Neural cell (in vitro differentiated cells): ENCODE measurements around the gene VCX3B. TPM values are rescaled to one million over a fixed set of nuclear protein-coding genes. Genes with fewer than 3 reads are reported as not detected.

Source experiments
- H2AFZ ChIP-seq: fragments of 200-600, 300-800 bp; sonication (generic), shearing (Covaris generic); 2 replicates; pipeline ENCODE4 v1.6.0; 2014; ENCODE audit warnings: low read depth, mild to moderate bottlenecking, antibody characterized with exemption, low read length, moderate library complexity
- H3F3A ChIP-seq: fragments of 200-600 bp; shearing (Covaris generic); 2 replicates; pipeline ENCODE4 v1.6.1; 2016; ENCODE audit warnings: mild to moderate bottlenecking, moderate library complexity, mixed read lengths, antibody characterized with exemption, low read length; ENCODE audit not compliant: insufficient read depth, poor library complexity, severe bottlenecking
- H3K27ac ChIP-seq: fragments of 200-600, 300-800 bp; sonication (generic), shearing (Covaris generic); 2 replicates; pipeline ENCODE4 v1.5.1; 2014; ENCODE audit warnings: mild to moderate bottlenecking, low read length, moderate library complexity
- H3K27me3 ChIP-seq: fragments of 300-800, 200-600 bp; sonication (generic), shearing (Covaris generic); 2 replicates; pipeline ENCODE4 v1.6.0; 2014; ENCODE audit warnings: mild to moderate bottlenecking, low read depth, low read length, moderate library complexity; ENCODE audit not compliant: insufficient read depth
- H3K36me3 ChIP-seq: fragments of 300-800, 200-600 bp; sonication (generic), shearing (Covaris generic); 2 replicates; pipeline ENCODE4 v1.5.1; 2014; ENCODE audit warnings: mild to moderate bottlenecking, antibody characterized with exemption, low read length, moderate library complexity; ENCODE audit not compliant: insufficient read depth
- H3K4me2 ChIP-seq: fragments of 300-800, 200-600 bp; sonication (generic), shearing (Covaris generic); 2 replicates; pipeline ENCODE4 v1.6.0; 2014; ENCODE audit warnings: mild to moderate bottlenecking, low read length
- H3K4me3 ChIP-seq: fragments of 300-800, 200-600 bp; sonication (generic), shearing (Covaris generic); 2 replicates; pipeline ENCODE4 v1.5.1; 2014; ENCODE audit warnings: mild to moderate bottlenecking, low read length, moderate library complexity
- H3K79me2 ChIP-seq: fragments of 200-600 bp; shearing (Covaris generic); replicated peaks from 2 replicates; pipeline ENCODE4 v1.6.0; 2014; ENCODE audit warnings: mild to moderate bottlenecking, low read length, moderate library complexity; ENCODE audit not compliant: insufficient read depth
- H3K9ac ChIP-seq: fragments of 300-800, 200-600 bp; sonication (generic), shearing (Covaris generic); 2 replicates; pipeline ENCODE4 v1.6.1; 2016; ENCODE audit warnings: mild to moderate bottlenecking, low read length, mixed read lengths
- H3K9me2 ChIP-seq: fragments of 200-600 bp; shearing (Covaris generic); 2 replicates; pipeline ENCODE4 v1.6.1; 2016; ENCODE audit warnings: mild to moderate bottlenecking, low read length, mixed read lengths; ENCODE audit not compliant: insufficient read depth
- H3K9me3 ChIP-seq: fragments of 200-600, 300-800 bp; sonication (generic), shearing (Covaris generic); 2 replicates; pipeline ENCODE4 v1.6.1; 2016; ENCODE audit warnings: mild to moderate bottlenecking, mixed run types, low read length, moderate library complexity, mixed read lengths
- H4K20me1 ChIP-seq: fragments of 200-600 bp; shearing (Covaris generic); 2 replicates; pipeline ENCODE4 v1.6.1; 2016; ENCODE audit warnings: mild to moderate bottlenecking, mixed run types; ENCODE audit not compliant: insufficient read depth
- EP300 ChIP-seq: fragments of 450-650 bp; conservative IDR thresholded peaks from 2 replicates; pipeline ENCODE4 v1.6.1; 2014; ENCODE audit warnings: antibody characterized with exemption, mild to moderate bottlenecking, moderate library complexity; ENCODE audit not compliant: poor library complexity, severe bottlenecking
- EZH2 ChIP-seq: fragments of 200-600, 300-800 bp; shearing (Covaris generic), sonication (generic); IDR thresholded peaks from 2 replicates; pipeline ENCODE4 v1.6.1; 2014; ENCODE audit warnings: antibody characterized with exemption, low read length, borderline replicate concordance, mild to moderate bottlenecking; ENCODE audit not compliant: insufficient read depth, poor library complexity, severe bottlenecking
- MXI1 ChIP-seq: fragments of 450-650 bp; conservative IDR thresholded peaks from 2 replicates; pipeline ENCODE4 v1.6.1; 2014; ENCODE audit warnings: antibody characterized with exemption, mild to moderate bottlenecking; ENCODE audit not compliant: poor library complexity, severe bottlenecking
- POLR2AphosphoS5 ChIP-seq: IDR thresholded peaks from 2 replicates; pipeline ENCODE4 v1.6.1; 2012
- RAD21 ChIP-seq: fragments of 450-650 bp; conservative IDR thresholded peaks from 2 replicates; pipeline ENCODE4 v1.6.1; 2014; ENCODE audit warnings: antibody characterized with exemption, mild to moderate bottlenecking, moderate library complexity
- SMC3 ChIP-seq: fragments of 450-650 bp; conservative IDR thresholded peaks from 2 replicates; pipeline ENCODE4 v1.6.1; 2014; ENCODE audit warnings: antibody characterized with exemption, mild to moderate bottlenecking, moderate library complexity; ENCODE audit not compliant: poor library complexity
- TAF1 ChIP-seq: IDR thresholded peaks from 2 replicates; pipeline ENCODE4 v1.6.1; 2012; ENCODE audit warnings: low read depth
- polyA plus RNA-seq: library from polyadenylated mRNA; depleted of rRNA; stranded (reverse); fragments of >200 nt; gene quantifications from 2 replicates; pipeline ENCODE4 v1.2.3, GENCODE V29; 2014
- TF ChIP-seq, protein P1 (sequence below): IDR thresholded peaks from 2 replicates; pipeline ENCODE4 v1.6.1; 2012; ENCODE audit warnings: borderline replicate concordance
- TF ChIP-seq, protein P2 (sequence below): fragments of 450-650 bp; IDR thresholded peaks from 2 replicates; pipeline ENCODE4 v1.5.1; 2014; ENCODE audit warnings: antibody characterized with exemption, mild to moderate bottlenecking, moderate library complexity; ENCODE audit not compliant: poor library complexity, severe bottlenecking

The VCX3B gene
- polyA plus RNA-seq, 1 donor from 2014 or later, result not detected

DNA sequence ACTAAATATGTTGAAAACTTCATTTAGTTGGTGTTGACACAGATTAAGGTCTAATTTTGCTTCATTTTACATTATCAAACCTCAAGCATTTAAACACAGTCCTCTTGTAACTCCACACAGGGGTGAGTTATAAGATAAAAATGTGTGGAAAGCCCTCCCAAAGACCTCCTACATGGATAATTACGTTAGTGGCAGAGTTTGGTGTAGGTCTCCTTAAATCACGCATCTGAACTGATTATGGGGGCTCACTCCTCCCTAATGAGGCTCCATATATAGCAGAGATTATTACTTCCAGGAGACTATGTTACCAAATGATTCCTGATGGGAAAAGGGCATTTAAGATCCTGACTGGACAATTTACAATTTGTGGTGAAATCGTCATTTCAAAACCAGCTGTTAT lies 32.2 kb upstream of the VCX3B start:
- Histone ChIP-seq H3K9me3 (no peaks in the 10 kb centered on the region), H3K9ac (no peak overlapping the region), H3K36me3 (no peaks in the 10 kb centered on the region), H3K27me3 (no peaks in the 10 kb centered on the region), H3K27ac (no peak overlapping the region), H3K4me3 (no peak overlapping the region), H4K20me1 (no peaks in the 10 kb centered on the region), H3K9me2 (no peaks in the 10 kb centered on the region), H3K4me2 (no peak overlapping the region), H2AFZ (no peak overlapping the region), H3F3A (no peaks in the 10 kb centered on the region), H3K79me2 (no peaks in the 10 kb centered on the region)
- TF ChIP-seq RAD21, result no peak
- TF ChIP-seq POLR2AphosphoS5, result no peak
- TF ChIP-seq EZH2, result no peak
- no peak for TF ChIP-seq TAF1
- no peak for TF ChIP-seq SMC3
- TF ChIP-seq, protein P1, sequence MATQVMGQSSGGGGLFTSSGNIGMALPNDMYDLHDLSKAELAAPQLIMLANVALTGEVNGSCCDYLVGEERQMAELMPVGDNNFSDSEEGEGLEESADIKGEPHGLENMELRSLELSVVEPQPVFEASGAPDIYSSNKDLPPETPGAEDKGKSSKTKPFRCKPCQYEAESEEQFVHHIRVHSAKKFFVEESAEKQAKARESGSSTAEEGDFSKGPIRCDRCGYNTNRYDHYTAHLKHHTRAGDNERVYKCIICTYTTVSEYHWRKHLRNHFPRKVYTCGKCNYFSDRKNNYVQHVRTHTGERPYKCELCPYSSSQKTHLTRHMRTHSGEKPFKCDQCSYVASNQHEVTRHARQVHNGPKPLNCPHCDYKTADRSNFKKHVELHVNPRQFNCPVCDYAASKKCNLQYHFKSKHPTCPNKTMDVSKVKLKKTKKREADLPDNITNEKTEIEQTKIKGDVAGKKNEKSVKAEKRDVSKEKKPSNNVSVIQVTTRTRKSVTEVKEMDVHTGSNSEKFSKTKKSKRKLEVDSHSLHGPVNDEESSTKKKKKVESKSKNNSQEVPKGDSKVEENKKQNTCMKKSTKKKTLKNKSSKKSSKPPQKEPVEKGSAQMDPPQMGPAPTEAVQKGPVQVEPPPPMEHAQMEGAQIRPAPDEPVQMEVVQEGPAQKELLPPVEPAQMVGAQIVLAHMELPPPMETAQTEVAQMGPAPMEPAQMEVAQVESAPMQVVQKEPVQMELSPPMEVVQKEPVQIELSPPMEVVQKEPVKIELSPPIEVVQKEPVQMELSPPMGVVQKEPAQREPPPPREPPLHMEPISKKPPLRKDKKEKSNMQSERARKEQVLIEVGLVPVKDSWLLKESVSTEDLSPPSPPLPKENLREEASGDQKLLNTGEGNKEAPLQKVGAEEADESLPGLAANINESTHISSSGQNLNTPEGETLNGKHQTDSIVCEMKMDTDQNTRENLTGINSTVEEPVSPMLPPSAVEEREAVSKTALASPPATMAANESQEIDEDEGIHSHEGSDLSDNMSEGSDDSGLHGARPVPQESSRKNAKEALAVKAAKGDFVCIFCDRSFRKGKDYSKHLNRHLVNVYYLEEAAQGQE, result no peak
- TF ChIP-seq, protein P2, sequence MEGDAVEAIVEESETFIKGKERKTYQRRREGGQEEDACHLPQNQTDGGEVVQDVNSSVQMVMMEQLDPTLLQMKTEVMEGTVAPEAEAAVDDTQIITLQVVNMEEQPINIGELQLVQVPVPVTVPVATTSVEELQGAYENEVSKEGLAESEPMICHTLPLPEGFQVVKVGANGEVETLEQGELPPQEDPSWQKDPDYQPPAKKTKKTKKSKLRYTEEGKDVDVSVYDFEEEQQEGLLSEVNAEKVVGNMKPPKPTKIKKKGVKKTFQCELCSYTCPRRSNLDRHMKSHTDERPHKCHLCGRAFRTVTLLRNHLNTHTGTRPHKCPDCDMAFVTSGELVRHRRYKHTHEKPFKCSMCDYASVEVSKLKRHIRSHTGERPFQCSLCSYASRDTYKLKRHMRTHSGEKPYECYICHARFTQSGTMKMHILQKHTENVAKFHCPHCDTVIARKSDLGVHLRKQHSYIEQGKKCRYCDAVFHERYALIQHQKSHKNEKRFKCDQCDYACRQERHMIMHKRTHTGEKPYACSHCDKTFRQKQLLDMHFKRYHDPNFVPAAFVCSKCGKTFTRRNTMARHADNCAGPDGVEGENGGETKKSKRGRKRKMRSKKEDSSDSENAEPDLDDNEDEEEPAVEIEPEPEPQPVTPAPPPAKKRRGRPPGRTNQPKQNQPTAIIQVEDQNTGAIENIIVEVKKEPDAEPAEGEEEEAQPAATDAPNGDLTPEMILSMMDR, result no peak
- TF ChIP-seq EP300, result no peak
- TF ChIP-seq MXI1, result no peak

DNA sequence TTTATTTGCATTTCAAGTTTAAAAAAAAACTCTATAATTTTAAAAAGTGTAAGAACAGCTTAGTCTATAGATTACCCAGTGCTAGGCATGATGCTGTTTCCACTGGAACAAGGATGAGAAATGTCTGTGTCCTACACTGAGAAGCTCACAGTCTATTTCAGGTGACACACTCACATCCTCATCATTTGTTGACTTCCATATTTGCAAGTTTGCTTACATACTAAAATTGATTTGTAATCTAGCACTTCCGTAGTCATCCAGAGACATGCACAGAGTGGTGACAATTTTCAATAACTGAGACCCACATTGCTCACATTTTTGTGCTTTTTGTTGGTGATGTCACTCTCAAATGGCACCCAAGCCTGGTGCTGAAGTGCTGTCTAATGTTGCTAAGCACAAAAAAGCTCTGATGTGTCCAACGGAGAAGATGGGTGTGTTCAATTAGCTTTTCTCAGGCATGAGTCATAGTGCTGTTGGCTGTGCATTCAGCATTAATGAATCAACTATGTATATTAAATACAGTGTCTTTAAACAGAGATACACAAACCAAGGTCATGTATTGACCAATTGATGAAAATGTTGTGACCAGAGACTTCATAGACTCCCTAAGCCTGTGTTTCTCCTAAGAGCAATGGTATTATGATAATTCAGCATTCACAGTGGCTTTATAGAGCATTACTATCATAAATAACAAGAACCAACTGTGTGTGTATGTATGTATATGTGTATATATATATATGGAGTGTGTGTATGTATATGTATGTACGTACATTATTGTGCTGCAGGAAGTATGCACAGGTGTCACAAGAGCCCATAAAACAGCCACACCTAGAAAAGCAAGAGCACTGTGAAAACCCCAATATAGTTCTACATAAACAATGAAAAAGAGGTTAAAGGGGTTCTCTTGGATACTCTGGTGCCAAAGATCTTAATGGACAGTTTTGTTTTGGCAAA lies 31.2 kb upstream of the VCX3B start:
- Histone ChIP-seq H3K27me3 (no peaks in the 10 kb centered on the region), H3F3A (no peaks in the 10 kb centered on the region), H4K20me1 (no peaks in the 10 kb centered on the region), H3K9me3 (no peaks in the 10 kb centered on the region), H3K9me2 (no peaks in the 10 kb centered on the region), H3K36me3 (no peaks in the 10 kb centered on the region), H3K4me2 (no peak overlapping the region), H3K9ac (no peak overlapping the region), H3K4me3 (no peak overlapping the region), H3K79me2 (no peaks in the 10 kb centered on the region), H3K27ac (no peak overlapping the region), H2AFZ (no peak overlapping the region)
- TF ChIP-seq MXI1 (no peak), SMC3 (no peak), EZH2 (no peak), RAD21 (no peak), TAF1 (no peak), EP300 (no peak), POLR2AphosphoS5 (no peak)
- TF ChIP-seq, protein P1, result no peak
- TF ChIP-seq, protein P2, result no peak
